Colonic mucosa (tissue), 4 donors: ENCODE measurements around the gene SIGLEC1. TPM values are rescaled to one million over a fixed set of nuclear protein-coding genes. Genes with fewer than 3 reads are reported as not detected.

Experiments
- DNase-seq: peaks from one replicate; pipeline ENCODE4 v3.0.0-alpha.2; 2020
- H3K27ac ChIP-seq: fragments of 200-600 bp; one replicate; pipeline ENCODE4 v1.8.0; 2021
- H3K27me3 ChIP-seq: fragments of 200-600 bp; one replicate; pipeline ENCODE4 v1.8.0; 2021
- H3K36me3 ChIP-seq: fragments of 200-600 bp; one replicate; pipeline ENCODE4 v1.8.0; 2021
- H3K4me1 ChIP-seq: fragments of 200-600 bp; one replicate; pipeline ENCODE4 v1.8.0; 2021; ENCODE audit warnings: mild to moderate bottlenecking
- H3K4me3 ChIP-seq: fragments of 200-600 bp; one replicate; pipeline ENCODE4 v1.8.0; 2021
- H3K9ac ChIP-seq, 2 donors: one replicate each; pipeline ENCODE4 v1.7.0; 2013; ENCODE audit warnings: control low read depth in 2 of 2, low read depth in 2 of 2, low read length in 2 of 2
- H3K9me3 ChIP-seq: fragments of 200-600 bp; one replicate; pipeline ENCODE4 v1.8.0; 2021
- CTCF ChIP-seq: fragments of 200-600 bp; IDR thresholded peaks from one replicate; pipeline ENCODE4 v1.8.0; 2022; ENCODE audit warnings: antibody characterized with exemption, mild to moderate bottlenecking
- intact Hi-C: fragments of 100-400 bp; cut with DNase I; formaldehyde crosslinking; loops from one replicate; pipeline ENCODE4 v1.14.1; 2022
- total RNA-seq, 2 donors: library from RNA; stranded (reverse); fragmentation: NEBNext Ultra II Directional in 1 of 2; extraction: Animal tissue kit (Norgen Biotek cat#: 25700) in 1 of 2; gene quantifications; one replicate each; pipeline ENCODE4 v1.2.1, GENCODE V29; 2021
- donor health status: healthy.
- donor health status: DM: no; HTN: no; CAD: no.
- donor health status: DM: no; HTN: no; CAD: no.

The SIGLEC1 gene
- total RNA-seq, 2 donors from 2014 or later: 2.5 to 4.6 TPM

- TF ChIP-seq CTCF: no peak
- DNase-seq: no peak
- Histone ChIP-seq H3K36me3 (no peaks in the 10 kb centered on the region), H3K27me3 (no peaks in the 10 kb centered on the region), H3K4me1 (peaks cover under 1% of the 10 kb centered on the region), H3K27ac (no peak overlapping the region), H3K9ac (no peak overlapping the region), H3K9me3 (no peaks in the 10 kb centered on the region), H3K4me3 (no peak overlapping the region)
- intact Hi-C loops: no loop called here
Observed at GRCh38 chr20:3739054-3739925, 26.9 kb upstream of the SIGLEC1 start.

GRCh38 chr20:3738111-3739053, 26.0 kb upstream of the SIGLEC1 start:
- no peak for TF ChIP-seq CTCF
- Histone ChIP-seq H3K36me3 (no peaks in the 10 kb centered on the region), H3K4me1 (peaks cover 6% of the 10 kb centered on the region), H3K4me3 (no peak overlapping the region), H3K9ac (no peak overlapping the region), H3K27me3 (no peaks in the 10 kb centered on the region), H3K27ac (no peak overlapping the region), H3K9me3 (no peaks in the 10 kb centered on the region)
- DNase-seq: no peak
- intact Hi-C loops: no loop called here

- H3K4me1 ChIP-seq: peaks cover 6% of the 10 kb centered on the region
- H3K36me3 ChIP-seq: no peaks in the 10 kb centered on the region
- H3K27me3 ChIP-seq: peaks cover 10% of the 10 kb centered on the region
- intact Hi-C loops: no loop called here
- H3K4me3 ChIP-seq: no peak overlapping the region
- no peak overlapping the region for H3K27ac ChIP-seq
- no peak for TF ChIP-seq CTCF
- no peaks in the 10 kb centered on the region for H3K9me3 ChIP-seq
- no peak for DNase-seq
- no peak overlapping the region for H3K9ac ChIP-seq
Observed at GRCh38 chr20:3735768-3736167, 23.4 kb upstream of the SIGLEC1 start.

GRCh38 chr20:3734111-3734843, 21.9 kb upstream of the SIGLEC1 start:
- no peak overlapping the region for H3K9ac ChIP-seq
- peak; percentile 73 for DNase-seq
- H3K36me3 ChIP-seq: no peaks in the 10 kb centered on the region
- no peaks in the 10 kb centered on the region for H3K9me3 ChIP-seq
- no peak for TF ChIP-seq CTCF
- H3K4me3 ChIP-seq: no peak overlapping the region
- intact Hi-C loops: no loop called here
- H3K27ac ChIP-seq: no peak overlapping the region
- peaks cover 6% of the 10 kb centered on the region for H3K4me1 ChIP-seq
- peaks cover 10% of the 10 kb centered on the region for H3K27me3 ChIP-seq
